Transverse colon (tissue), 3 donors: ENCODE data around the gene ENTR1.

ENCODE experiments used
- POLR2A ChIP-seq: fragments of 450-650 bp; IDR thresholded peaks from one replicate; pipeline ENCODE4 v1.6.1; 2016; ENCODE audit warnings: antibody characterized with exemption, mild to moderate bottlenecking, moderate library complexity
- TF ChIP-seq, protein P1 (sequence below), 5 experiments: fragments of 200-600 bp in 3 of 5; fragments of 450-650 bp in 2 of 5; sonication (generic) in 3 of 5; IDR thresholded peaks; 1 replicate in 2 of 5; 2 replicates in 3 of 5; pipeline ENCODE4 v1.5.1; 2016 to 2017; ENCODE audit warnings: antibody characterized with exemption in 5 of 5, inconsistent platforms in 3 of 5, mild to moderate bottlenecking in 2 of 5, moderate library complexity in 1 of 5

DNA sequence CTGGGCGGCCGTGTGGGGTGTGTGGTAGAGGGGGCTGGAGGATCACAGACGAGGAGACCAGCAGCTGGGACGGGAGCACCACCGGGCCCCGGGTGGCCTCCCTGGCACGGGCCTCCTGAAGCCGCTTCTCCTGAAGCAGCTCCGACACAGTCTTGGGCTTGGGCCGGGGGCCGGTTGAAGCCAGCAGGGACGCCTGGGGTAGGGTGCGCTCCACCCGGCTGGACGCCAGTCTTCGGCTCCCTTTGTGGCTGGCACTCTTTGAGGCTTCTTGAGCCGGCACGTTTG lies 31.5 kb downstream of the ENTR1 start:
- TF ChIP-seq, protein P1, sequence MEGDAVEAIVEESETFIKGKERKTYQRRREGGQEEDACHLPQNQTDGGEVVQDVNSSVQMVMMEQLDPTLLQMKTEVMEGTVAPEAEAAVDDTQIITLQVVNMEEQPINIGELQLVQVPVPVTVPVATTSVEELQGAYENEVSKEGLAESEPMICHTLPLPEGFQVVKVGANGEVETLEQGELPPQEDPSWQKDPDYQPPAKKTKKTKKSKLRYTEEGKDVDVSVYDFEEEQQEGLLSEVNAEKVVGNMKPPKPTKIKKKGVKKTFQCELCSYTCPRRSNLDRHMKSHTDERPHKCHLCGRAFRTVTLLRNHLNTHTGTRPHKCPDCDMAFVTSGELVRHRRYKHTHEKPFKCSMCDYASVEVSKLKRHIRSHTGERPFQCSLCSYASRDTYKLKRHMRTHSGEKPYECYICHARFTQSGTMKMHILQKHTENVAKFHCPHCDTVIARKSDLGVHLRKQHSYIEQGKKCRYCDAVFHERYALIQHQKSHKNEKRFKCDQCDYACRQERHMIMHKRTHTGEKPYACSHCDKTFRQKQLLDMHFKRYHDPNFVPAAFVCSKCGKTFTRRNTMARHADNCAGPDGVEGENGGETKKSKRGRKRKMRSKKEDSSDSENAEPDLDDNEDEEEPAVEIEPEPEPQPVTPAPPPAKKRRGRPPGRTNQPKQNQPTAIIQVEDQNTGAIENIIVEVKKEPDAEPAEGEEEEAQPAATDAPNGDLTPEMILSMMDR (IDR thresholded peaks at IDR 0.05), result no peak
- TF ChIP-seq POLR2A, result no peak
